ENCODE data around the gene CNTNAP2. TPM values are rescaled to one million over a fixed set of nuclear protein-coding genes. Genes with fewer than 3 reads are reported as not detected.

Gene CNTNAP2
- total and polyA plus RNA-seq, 2 of the 13 experiments (the other 11 are each of a cell fraction or from before 2014, with no cell fraction given): 0.40 to 0.42 TPM

DNA sequence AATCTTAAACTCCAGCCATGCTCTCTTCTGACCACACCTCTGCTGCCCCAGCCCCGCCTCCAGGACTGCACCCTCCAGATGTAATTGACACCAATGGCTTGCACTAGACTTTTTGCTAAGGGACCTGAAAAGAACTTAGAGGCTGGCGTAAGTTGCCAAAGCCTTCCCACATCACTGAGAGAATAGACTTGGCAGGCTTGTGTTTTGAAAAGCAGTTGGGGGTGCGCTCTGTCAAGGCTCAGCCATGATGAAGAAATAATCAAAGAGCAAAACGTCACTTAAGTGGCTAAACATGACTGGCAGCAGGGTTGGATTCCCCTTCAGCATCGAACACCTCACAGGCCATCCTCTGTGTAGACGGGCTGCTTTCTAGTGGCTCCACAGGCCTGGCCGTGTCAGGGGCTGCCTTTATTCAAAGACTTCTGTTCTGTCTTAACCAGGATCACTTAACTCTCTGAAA is 2278.8 kb downstream of the CNTNAP2 start:
- Histone ChIP-seq H2AFZ (ENCODE audit: low read length) (no peak overlapping the region), H3K9ac (ENCODE audit: insufficient read depth, low read depth, low read length) (no peak overlapping the region), H3K4me2 (ENCODE audit: low read depth, low read length) (no peak overlapping the region), H3K27me3 (ENCODE audit: control insufficient read depth in 1 of 2, insufficient read depth in 2 of 2, low read length in 2 of 2) (no peaks in the 10 kb centered on the region), H3K4me3 (replicated peaks in 1 of 3; ENCODE audit: insufficient read depth in 1 of 3, low read depth in 2 of 3, low read length in 3 of 3) (no peak overlapping the region), H3K36me3 (replicated peaks in 1 of 2; ENCODE audit: control insufficient read depth in 1 of 2, insufficient read depth in 2 of 2, low read length in 2 of 2) (no peaks in the 10 kb centered on the region), H3K27ac (ENCODE audit: extremely low read length, insufficient read depth, low read length) (no peak overlapping the region), H4K20me1 (ENCODE audit: insufficient read depth, low read length) (no peaks in the 10 kb centered on the region), H3K9me3 (ENCODE audit: low read length) (no peaks in the 10 kb centered on the region), H3K79me2 (ENCODE audit: insufficient read depth, low read length) (no peaks in the 10 kb centered on the region), H3K4me1 (ENCODE audit: insufficient read depth, low read length) (no peaks in the 10 kb centered on the region)
- no TSS peak for BruUV-seq (replicated peaks)
- TF ChIP-seq YEATS2 (CRISPR knock-in tag; IDR thresholded peaks at IDR 0.05; ENCODE audit: borderline replicate concordance): no peak
- no peak for TF ChIP-seq KAT7 (CRISPR knock-in tag; IDR thresholded peaks at IDR 0.05; ENCODE audit: borderline replicate concordance)
- TF ChIP-seq GLI4 (CRISPR knock-in tag; IDR thresholded peaks at IDR 0.05; ENCODE audit: borderline replicate concordance): no peak
- no peak for TF ChIP-seq CENPT (CRISPR knock-in tag; IDR thresholded peaks at IDR 0.05; ENCODE audit: low read depth)
- TF ChIP-seq ZNF616 (CRISPR knock-in tag; IDR thresholded peaks at IDR 0.05; ENCODE audit: low read depth): no peak
- FAIRE-seq: no peak
- ChIA-PET CTCF (ENCODE audit: low intra/inter-chr PET ratio, low total read pairs) (no interaction called here), POLR2A (no interaction called here)
- no peak for DNase-seq (ENCODE audit: low spot score)
- in situ Hi-C loops (cut with HindIII; ENCODE audit: extremely low pct_ligation_motif_present, low pct_unique_long_range_greater_than_20kb): no loop called here
- WGBS (ENCODE audit: low lambda C conversion rate): 83% methylated on average over 7 of the region's 7 CpGs
- no peak for ATAC-seq
- intact Hi-C loops (cut with micrococcal nuclease; ENCODE audit: unreplicated experiment): no loop called here

DNA sequence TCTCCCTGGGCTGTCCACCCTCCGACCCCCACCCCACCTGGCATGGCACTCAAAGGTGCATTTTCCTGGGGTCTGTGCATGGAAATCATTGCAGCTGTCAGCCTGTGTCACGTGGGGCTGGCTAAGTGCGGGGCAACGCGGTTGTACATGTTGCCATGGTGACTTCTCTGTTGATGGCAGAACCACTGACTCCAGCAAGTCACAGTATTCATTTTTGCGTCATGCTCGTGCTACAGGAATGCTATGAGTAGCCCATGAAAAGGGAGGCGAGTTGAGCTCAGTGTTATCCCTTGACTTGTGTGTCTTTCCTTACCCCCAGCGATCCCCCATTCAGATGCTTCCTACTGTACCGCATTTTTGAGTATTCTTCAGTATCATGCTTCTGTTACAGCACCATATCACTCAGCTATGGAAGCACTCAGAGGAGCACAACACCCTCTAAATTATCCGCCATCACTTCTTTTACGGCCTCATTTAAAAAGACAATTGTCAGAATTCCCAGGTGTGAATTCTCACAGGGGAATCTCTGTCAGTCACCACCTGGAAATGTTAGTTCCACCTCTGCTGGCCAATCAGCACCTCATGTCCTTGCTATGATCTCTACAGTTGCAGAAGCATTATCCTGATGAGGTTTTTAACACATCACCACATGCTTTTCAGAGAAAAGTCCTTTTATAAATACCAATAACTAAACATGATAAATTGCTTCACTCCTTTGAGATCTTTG is 2279.6 kb downstream of the CNTNAP2 start:
- intact Hi-C loops (cut with micrococcal nuclease; ENCODE audit: unreplicated experiment): no loop called here
- Histone ChIP-seq H3K4me2 (ENCODE audit: low read depth, low read length) (no peak overlapping the region), H4K20me1 (ENCODE audit: insufficient read depth, low read length) (no peaks in the 10 kb centered on the region), H3K4me1 (ENCODE audit: insufficient read depth, low read length) (no peaks in the 10 kb centered on the region), H3K27me3 (ENCODE audit: control insufficient read depth in 1 of 2, insufficient read depth in 2 of 2, low read length in 2 of 2) (no peaks in the 10 kb centered on the region), H3K9ac (ENCODE audit: insufficient read depth, low read depth, low read length) (no peak overlapping the region), H3K36me3 (replicated peaks in 1 of 2; ENCODE audit: control insufficient read depth in 1 of 2, insufficient read depth in 2 of 2, low read length in 2 of 2) (no peaks in the 10 kb centered on the region), H3K9me3 (ENCODE audit: low read length) (no peaks in the 10 kb centered on the region), H3K4me3 (replicated peaks in 1 of 3; ENCODE audit: insufficient read depth in 1 of 3, low read depth in 2 of 3, low read length in 3 of 3) (no peak overlapping the region), H3K27ac (ENCODE audit: extremely low read length, insufficient read depth, low read length) (no peak overlapping the region), H2AFZ (ENCODE audit: low read length) (no peak overlapping the region), H3K79me2 (ENCODE audit: insufficient read depth, low read length) (no peaks in the 10 kb centered on the region)
- CTCF ChIA-PET (ENCODE audit: low intra/inter-chr PET ratio, low total read pairs): no interaction called here
- in situ Hi-C loops (cut with HindIII; ENCODE audit: extremely low pct_ligation_motif_present, low pct_unique_long_range_greater_than_20kb): no loop called here
- no peak for ATAC-seq
- DNase-seq (ENCODE audit: low spot score): no peak
- POLR2A ChIA-PET: no interaction called here
- BruUV-seq (replicated peaks): no TSS peak
- 80% methylated on average over 12 of the region's 12 CpGs for WGBS (ENCODE audit: low lambda C conversion rate)
- no peak for FAIRE-seq
- TF ChIP-seq FOSL1 (CRISPR knock-in tag; IDR thresholded peaks at IDR 0.05; ENCODE audit: borderline replicate concordance): no peak
- TF ChIP-seq FOXK2 (IDR thresholded peaks at IDR 0.05): no peak
- no peak for TF ChIP-seq BCL6 (CRISPR knock-in tag; IDR thresholded peaks at IDR 0.05)
- no peak for TF ChIP-seq ZNF510 (CRISPR knock-in tag; IDR thresholded peaks at IDR 0.05; ENCODE audit: low read depth)
- TF ChIP-seq, protein P1, sequence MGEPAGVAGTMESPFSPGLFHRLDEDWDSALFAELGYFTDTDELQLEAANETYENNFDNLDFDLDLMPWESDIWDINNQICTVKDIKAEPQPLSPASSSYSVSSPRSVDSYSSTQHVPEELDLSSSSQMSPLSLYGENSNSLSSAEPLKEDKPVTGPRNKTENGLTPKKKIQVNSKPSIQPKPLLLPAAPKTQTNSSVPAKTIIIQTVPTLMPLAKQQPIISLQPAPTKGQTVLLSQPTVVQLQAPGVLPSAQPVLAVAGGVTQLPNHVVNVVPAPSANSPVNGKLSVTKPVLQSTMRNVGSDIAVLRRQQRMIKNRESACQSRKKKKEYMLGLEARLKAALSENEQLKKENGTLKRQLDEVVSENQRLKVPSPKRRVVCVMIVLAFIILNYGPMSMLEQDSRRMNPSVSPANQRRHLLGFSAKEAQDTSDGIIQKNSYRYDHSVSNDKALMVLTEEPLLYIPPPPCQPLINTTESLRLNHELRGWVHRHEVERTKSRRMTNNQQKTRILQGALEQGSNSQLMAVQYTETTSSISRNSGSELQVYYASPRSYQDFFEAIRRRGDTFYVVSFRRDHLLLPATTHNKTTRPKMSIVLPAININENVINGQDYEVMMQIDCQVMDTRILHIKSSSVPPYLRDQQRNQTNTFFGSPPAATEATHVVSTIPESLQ (CRISPR knock-in tag; conservative IDR thresholded peaks at IDR 0.05): no peak
- TF ChIP-seq TBX2 (CRISPR knock-in tag; IDR thresholded peaks at IDR 0.05; ENCODE audit: borderline replicate concordance): no peak
- TF ChIP-seq FOXO1 (CRISPR knock-in tag; IDR thresholded peaks at IDR 0.05): no peak
- no peak for TF ChIP-seq CENPX (CRISPR knock-in tag; IDR thresholded peaks at IDR 0.05)
- TF ChIP-seq NCOA5 (CRISPR knock-in tag; IDR thresholded peaks at IDR 0.05): no peak
- TF ChIP-seq, protein P2, sequence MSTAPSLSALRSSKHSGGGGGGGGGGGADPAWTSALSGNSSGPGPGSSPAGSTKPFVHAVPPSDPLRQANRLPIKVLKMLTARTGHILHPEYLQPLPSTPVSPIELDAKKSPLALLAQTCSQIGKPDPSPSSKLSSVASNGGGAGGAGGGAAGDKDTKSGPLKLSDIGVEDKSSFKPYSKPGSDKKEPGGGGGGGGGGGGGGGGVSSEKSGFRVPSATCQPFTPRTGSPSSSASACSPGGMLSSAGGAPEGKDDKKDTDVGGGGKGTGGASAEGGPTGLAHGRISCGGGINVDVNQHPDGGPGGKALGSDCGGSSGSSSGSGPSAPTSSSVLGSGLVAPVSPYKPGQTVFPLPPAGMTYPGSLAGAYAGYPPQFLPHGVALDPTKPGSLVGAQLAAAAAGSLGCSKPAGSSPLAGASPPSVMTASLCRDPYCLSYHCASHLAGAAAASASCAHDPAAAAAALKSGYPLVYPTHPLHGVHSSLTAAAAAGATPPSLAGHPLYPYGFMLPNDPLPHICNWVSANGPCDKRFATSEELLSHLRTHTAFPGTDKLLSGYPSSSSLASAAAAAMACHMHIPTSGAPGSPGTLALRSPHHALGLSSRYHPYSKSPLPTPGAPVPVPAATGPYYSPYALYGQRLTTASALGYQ (CRISPR knock-in tag; IDR thresholded peaks at IDR 0.05): no peak
- TF ChIP-seq ISL2 (CRISPR knock-in tag; IDR thresholded peaks at IDR 0.05): no peak
- no peak for TF ChIP-seq ZNF709 (CRISPR knock-in tag; IDR thresholded peaks at IDR 0.05)
